Fibroblast of skin of left biceps (primary cell): ENCODE data around the gene FOXA2.
"Not testable (repeated sequence)": the region's sequence is repeated elsewhere in the genome, so short reads cannot be mapped to it uniquely, and the experiment has no call there.

ENCODE experiments used
- DNase-seq, 2 experiments: peaks; one replicate each; pipeline ENCODE4 v3.0.0-alpha.2; 2013; ENCODE audit warnings: low read depth in 2 of 2

Gene FOXA2

GRCh38 chr20:22567944-22568871, 16.2 kb downstream of the FOXA2 start:
- DNase-seq, result no peak

- no peak for DNase-seq
Measured at GRCh38 chr20:22566876-22567658, 17.3 kb downstream of the FOXA2 start.

- DNase-seq, result no peak
Measured at GRCh38 chr20:22563062-22563965, 21.1 kb downstream of the FOXA2 start.

GRCh38 chr20:22562620-22563019, 21.8 kb downstream of the FOXA2 start:
- DNase-seq, result no peak

- DNase-seq, result no peak
Measured at GRCh38 chr20:22561965-22562577, 22.3 kb downstream of the FOXA2 start.

- no peak for DNase-seq
Measured at GRCh38 chr20:22560817-22561216, 23.6 kb downstream of the FOXA2 start.

GRCh38 chr20:22559711-22560318, 24.6 kb downstream of the FOXA2 start:
- no peak for DNase-seq

GRCh38 chr20:22557403-22558276, 26.7 kb downstream of the FOXA2 start:
- no peak for DNase-seq

- no peak for DNase-seq
Measured at GRCh38 chr20:22556565-22557056, 27.8 kb downstream of the FOXA2 start.

- DNase-seq, result no peak
Measured at GRCh38 chr20:22555791-22556564, 28.4 kb downstream of the FOXA2 start.

- DNase-seq, result no peak
Measured at GRCh38 chr20:22554391-22554790, 30.0 kb downstream of the FOXA2 start.

- not testable (repeated sequence) for DNase-seq
Measured at GRCh38 chr20:22550514-22550913, 33.9 kb downstream of the FOXA2 start.

- no peak for DNase-seq
Measured at GRCh38 chr20:22548040-22548439, 36.3 kb downstream of the FOXA2 start.

GRCh38 chr20:22546344-22546743, 38.0 kb downstream of the FOXA2 start:
- DNase-seq, result no peak

GRCh38 chr20:22545045-22545444, 39.3 kb downstream of the FOXA2 start:
- no peak for DNase-seq

GRCh38 chr20:22544462-22544861, 39.9 kb downstream of the FOXA2 start:
- no peak for DNase-seq

- DNase-seq, result no peak
Measured at GRCh38 chr20:22542427-22542826, 41.9 kb downstream of the FOXA2 start.

- no peak for DNase-seq
Measured at GRCh38 chr20:22540832-22541231, 43.5 kb downstream of the FOXA2 start.
